B cell (primary cell): ENCODE measurements around the gene P2RY6. TPM values are rescaled to one million over a fixed set of nuclear protein-coding genes. Genes with fewer than 3 reads are reported as not detected.
A peak's percentile ranks its signal among the peaks of the same experiment; 100 is the strongest.

Experiments
- ATAC-seq: fragments of 200-7000 bp; cut with Tn5 transposase; one replicate; pipeline ENCODE4 v1.10.0; 2021; ENCODE audit warnings: low read depth, mild to moderate bottlenecking, moderate number of reproducible peaks, moderate library complexity
- CTCF ChIA-PET: fragments of 350-600 bp; sonication (Branson Sonifier 250); formaldehyde crosslinking; loops from one replicate; lab custom pipeline; 2021; ENCODE audit warnings: antibody characterized with exemption, inconsistent platforms; lab: Charles Lee
- POLR2A ChIA-PET: fragments of 350-600 bp; sonication (Branson Sonifier 250); formaldehyde crosslinking; loops from one replicate; lab custom pipeline; 2021; ENCODE audit warnings: antibody characterized with exemption; lab: Charles Lee
- DNase-seq: peaks from one replicate; pipeline ENCODE4 v3.0.0; 2013
- H2AFZ ChIP-seq: 2 replicates; pipeline ENCODE4 v1.6.1; 2012; ENCODE audit warnings: mild to moderate bottlenecking, low read depth, low read length; ENCODE audit not compliant: insufficient read depth, poor library complexity, severe bottlenecking
- H3K27ac ChIP-seq, 2 donors: 1 replicate in 1 of 2; 2 replicates in 1 of 2; pipeline ENCODE4 v1.5.1; 2012 to 2013; ENCODE audit warnings: low read length in 2 of 2, mild to moderate bottlenecking in 2 of 2, moderate library complexity in 1 of 2
- H3K27me3 ChIP-seq, 4 experiments: fragments of 200-600 bp in 1 of 4; sonication (generic) in 1 of 4; replicated peaks in 1 of 4; 1 replicate in 2 of 4; 2 replicates in 2 of 4; pipeline versions ENCODE4 v1.6.1 to v1.7.0; 2013 to 2016; ENCODE audit warnings: low read length in 3 of 4, mild to moderate bottlenecking in 2 of 4, mixed read lengths in 1 of 4, moderate library complexity in 1 of 4; ENCODE audit not compliant: insufficient read depth in 4 of 4, control insufficient read depth in 3 of 4; ENCODE audit errors: control extremely low read depth in 1 of 4
- H3K36me3 ChIP-seq, 2 experiments: replicated peaks in 1 of 2; 1 replicate in 1 of 2; 2 replicates in 1 of 2; pipeline versions ENCODE4 v1.6.1 to v1.7.1; 2013; ENCODE audit warnings: low read length in 1 of 2; ENCODE audit not compliant: insufficient read depth in 2 of 2, control insufficient read depth in 1 of 2; ENCODE audit errors: control extremely low read depth in 1 of 2, extremely low read depth in 1 of 2
- H3K4me1 ChIP-seq, 2 donors: fragments of 200-600 bp in 1 of 2; sonication (generic) in 1 of 2; 1 replicate in 1 of 2; 2 replicates in 1 of 2; pipeline versions ENCODE4 v1.5.1 to v1.6.1; 2013 to 2017; ENCODE audit warnings: low read length in 2 of 2; ENCODE audit not compliant: control insufficient read depth in 2 of 2, insufficient read depth in 2 of 2
- H3K4me2 ChIP-seq: replicated peaks from 2 replicates; pipeline ENCODE3; 2012; ENCODE audit warnings: mild to moderate bottlenecking, low read depth, low read length; ENCODE audit not compliant: poor library complexity, severe bottlenecking
- H3K4me3 ChIP-seq, 5 experiments: fragments of 200-600 bp in 1 of 5; sonication (generic) in 1 of 5; 1 replicate in 3 of 5; 2 replicates in 2 of 5; pipeline versions ENCODE4 v1.5.1 to v1.7.0; 2011 to 2016; ENCODE audit warnings: low read length in 4 of 5, mild to moderate bottlenecking in 4 of 5, low read depth in 2 of 5, control low read depth in 1 of 5, moderate library complexity in 1 of 5; ENCODE audit not compliant: insufficient read depth in 1 of 5; ENCODE audit errors: control extremely low read depth in 1 of 5, extremely low read depth in 1 of 5
- H3K79me2 ChIP-seq: fragments of 200-600 bp; sonication (generic); one replicate; pipeline ENCODE4 v1.6.0; 2016; ENCODE audit warnings: low read length; ENCODE audit not compliant: control insufficient read depth, insufficient read depth
- H3K9ac ChIP-seq: fragments of 200-600 bp; sonication (generic); 2 replicates; pipeline ENCODE4 v1.6.1; 2017; ENCODE audit warnings: mild to moderate bottlenecking, low read length, moderate library complexity
- H3K9me3 ChIP-seq, 3 donors: one replicate each; pipeline versions ENCODE4 v1.6.1 to v1.7.1; 2013; ENCODE audit warnings: low read length in 2 of 3; ENCODE audit not compliant: control insufficient read depth in 2 of 3, insufficient read depth in 1 of 3; ENCODE audit errors: control extremely low read depth in 1 of 3
- H4K20me1 ChIP-seq: 2 replicates; pipeline ENCODE4 v1.6.0; 2012; ENCODE audit warnings: mild to moderate bottlenecking, low read length; ENCODE audit not compliant: insufficient read depth, control insufficient read depth, poor library complexity, severe bottlenecking
- H3K27ac Mint-ChIP-seq: one replicate; pipeline ENCODE4 v1.8.0; 2021; ENCODE audit warnings: mixed read lengths
- H3K27me3 Mint-ChIP-seq: one replicate; pipeline ENCODE4 v1.8.0; 2021; ENCODE audit warnings: mixed read lengths
- H3K4me1 Mint-ChIP-seq: one replicate; pipeline ENCODE4 v1.8.0; 2021; ENCODE audit warnings: mixed read lengths
- H3K4me3 Mint-ChIP-seq: one replicate; pipeline ENCODE4 v1.8.0; 2021; ENCODE audit warnings: mixed read lengths
- H3K9me3 Mint-ChIP-seq: one replicate; pipeline ENCODE4 v1.8.0; 2022; ENCODE audit warnings: mixed read lengths; ENCODE audit not compliant: insufficient read depth
- EZH2 ChIP-seq: IDR thresholded peaks from 2 replicates; pipeline ENCODE4 v1.6.1; 2012; ENCODE audit warnings: borderline replicate concordance, low read depth, mild to moderate bottlenecking, moderate library complexity, low read length; ENCODE audit not compliant: insufficient read depth, poor library complexity, severe bottlenecking
- WGBS: methylation state at CpG from one replicate; pipeline ENCODE4 v1.1.5; 2013; ENCODE audit warnings: missing lambda C conversion rate; ENCODE audit not compliant: insufficient coverage; 5-methylcytosine and 5-hydroxymethylcytosine counted together
- intact Hi-C: fragments of 100-400 bp; cut with micrococcal nuclease; formaldehyde crosslinking; loops from one replicate; pipeline ENCODE4 v1.10.0; 2022
- polyA plus RNA-seq: library from polyadenylated mRNA; depleted of rRNA; stranded (reverse); fragments of >200 nt; gene quantifications from 2 replicates; pipeline ENCODE4 v1.2.3, GENCODE V29; 2012
- total RNA-seq, 2 donors: library from RNA; stranded (reverse); fragments of 120-200 nt in 1 of 2; gene quantifications; 1 replicate in 1 of 2; 2 replicates in 1 of 2; pipeline versions ENCODE4 v1.2.3 to v1.2.4, GENCODE V29; 2013 to 2022
- TF ChIP-seq, protein P1 (sequence below): fragments of 200-600 bp; IDR thresholded peaks from one replicate; pipeline ENCODE4 v1.8.0; 2022; ENCODE audit warnings: antibody characterized with exemption, mild to moderate bottlenecking

The P2RY6 gene
- total and polyA plus RNA-seq, 2 donors (not counting 1 experiment from before 2014, with no cell fraction given), result 0.25 TPM; not detected in 1

DNA sequence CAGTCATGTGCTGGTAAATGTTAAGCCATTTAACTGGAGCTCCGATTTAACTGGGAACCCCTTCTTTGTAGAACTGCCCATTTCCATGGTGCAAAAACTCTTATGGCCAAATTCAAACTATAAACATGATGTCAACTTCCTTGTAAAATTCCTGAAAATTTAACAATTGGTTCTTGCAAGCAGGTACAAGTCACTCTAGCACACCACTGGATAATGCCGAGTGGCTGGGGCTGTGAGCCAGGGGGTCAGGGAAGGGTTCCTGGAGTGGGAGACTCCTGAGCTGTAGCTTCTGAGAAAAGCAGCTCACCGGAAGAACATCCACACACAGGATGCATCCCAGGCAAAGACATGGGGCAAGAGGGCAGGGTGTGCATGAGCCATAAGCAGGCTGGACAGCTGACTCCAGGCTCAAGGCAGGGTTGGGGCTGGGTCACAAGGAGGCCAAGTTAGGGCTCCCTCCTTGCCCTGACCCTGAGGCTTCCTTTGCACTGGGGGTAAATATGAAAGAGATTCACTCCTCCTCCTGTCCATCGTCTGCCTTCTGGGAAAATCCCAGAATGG, 35.9 kb upstream of the P2RY6 start:
- H3K9me3 ChIP-seq, result no peaks in the 10 kb centered on the region
- WGBS, result 83% methylated on average over 1 of the region's 4 CpGs
- no peaks in the 10 kb centered on the region for H3K4me1 ChIP-seq
- DNase-seq (no peak), ATAC-seq (no peak)
- Mint-ChIP-seq H3K27me3 (no peaks in the 10 kb centered on the region), H3K9me3 (no peaks in the 10 kb centered on the region), H3K27ac (no peak overlapping the region), H3K4me3 (no peak overlapping the region), H3K4me1 (no peaks in the 10 kb centered on the region)
- no peak overlapping the region for H3K9ac ChIP-seq
- intact Hi-C loops, result no loop called here
- no peaks in the 10 kb centered on the region for H4K20me1 ChIP-seq
- H3K79me2 ChIP-seq, result no peaks in the 10 kb centered on the region
- H3K27ac ChIP-seq, result no peak overlapping the region
- no peaks in the 10 kb centered on the region for H3K36me3 ChIP-seq
- no peak overlapping the region for H3K4me2 ChIP-seq
- ChIA-PET POLR2A (interaction anchor here (0.6 kb wide), 1 partner anchor 9 kb away, joined by 3 read pairs; no protein-coding TSS in a partner anchor), CTCF (interaction anchor here (1.0 to 14.1 kb wide), 14 partner anchors 19 to 408 kb away, joined by 3 to 281 read pairs (median 5); no protein-coding TSS in a partner anchor)
- no peaks in the 10 kb centered on the region for H3K27me3 ChIP-seq
- TF ChIP-seq, protein P1, sequence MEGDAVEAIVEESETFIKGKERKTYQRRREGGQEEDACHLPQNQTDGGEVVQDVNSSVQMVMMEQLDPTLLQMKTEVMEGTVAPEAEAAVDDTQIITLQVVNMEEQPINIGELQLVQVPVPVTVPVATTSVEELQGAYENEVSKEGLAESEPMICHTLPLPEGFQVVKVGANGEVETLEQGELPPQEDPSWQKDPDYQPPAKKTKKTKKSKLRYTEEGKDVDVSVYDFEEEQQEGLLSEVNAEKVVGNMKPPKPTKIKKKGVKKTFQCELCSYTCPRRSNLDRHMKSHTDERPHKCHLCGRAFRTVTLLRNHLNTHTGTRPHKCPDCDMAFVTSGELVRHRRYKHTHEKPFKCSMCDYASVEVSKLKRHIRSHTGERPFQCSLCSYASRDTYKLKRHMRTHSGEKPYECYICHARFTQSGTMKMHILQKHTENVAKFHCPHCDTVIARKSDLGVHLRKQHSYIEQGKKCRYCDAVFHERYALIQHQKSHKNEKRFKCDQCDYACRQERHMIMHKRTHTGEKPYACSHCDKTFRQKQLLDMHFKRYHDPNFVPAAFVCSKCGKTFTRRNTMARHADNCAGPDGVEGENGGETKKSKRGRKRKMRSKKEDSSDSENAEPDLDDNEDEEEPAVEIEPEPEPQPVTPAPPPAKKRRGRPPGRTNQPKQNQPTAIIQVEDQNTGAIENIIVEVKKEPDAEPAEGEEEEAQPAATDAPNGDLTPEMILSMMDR, result no peak
- no peak for TF ChIP-seq EZH2
- H2AFZ ChIP-seq, result no peak overlapping the region
- no peak overlapping the region for H3K4me3 ChIP-seq

DNA sequence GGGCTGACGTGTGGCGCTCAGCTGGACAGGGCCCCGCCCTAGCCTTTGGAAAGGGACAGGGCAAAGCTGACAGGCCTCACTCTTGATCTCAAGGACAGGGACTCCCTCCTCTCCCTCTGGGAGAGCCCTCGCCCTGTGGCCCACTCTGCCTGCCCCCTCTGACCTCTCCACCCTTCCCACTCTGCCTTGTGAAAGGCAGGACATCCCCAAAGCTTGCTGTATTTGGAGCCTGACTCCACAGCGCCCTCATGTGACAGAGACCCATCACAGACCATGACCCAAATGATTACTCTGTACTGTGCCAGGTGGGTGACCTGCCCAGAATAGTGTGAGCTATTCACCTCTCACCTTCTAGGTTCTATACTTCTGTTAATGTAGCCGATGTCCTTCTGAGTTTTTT, 35.3 kb upstream of the P2RY6 start:
- Histone ChIP-seq H4K20me1 (no peaks in the 10 kb centered on the region), H3K4me2 (no peak overlapping the region), H3K36me3 (no peaks in the 10 kb centered on the region), H3K27me3 (no peaks in the 10 kb centered on the region), H3K4me1 (no peaks in the 10 kb centered on the region), H3K9ac (no peak overlapping the region), H2AFZ (no peak overlapping the region), H3K4me3 (no peak overlapping the region), H3K79me2 (no peaks in the 10 kb centered on the region), H3K27ac (no peak overlapping the region), H3K9me3 (no peaks in the 10 kb centered on the region)
- Mint-ChIP-seq H3K4me3 (no peak overlapping the region), H3K27me3 (no peaks in the 10 kb centered on the region), H3K4me1 (no peaks in the 10 kb centered on the region), H3K27ac (no peak overlapping the region), H3K9me3 (no peaks in the 10 kb centered on the region)
- POLR2A ChIA-PET, result interaction anchor here (0.6 kb wide), 2 partner anchors 8 to 322 kb away, joined by 3 to 6 read pairs; no protein-coding TSS in a partner anchor
- DNase-seq, result peak; percentile 50
- CTCF ChIA-PET, result interaction anchor here (0.5 to 14.1 kb wide), 17 partner anchors 9 to 465 kb away, joined by 3 to 281 read pairs (median 4); no protein-coding TSS in a partner anchor
- WGBS, result 60% methylated on average over 6 of the region's 6 CpGs
- ATAC-seq, result peak; percentile 54
- TF ChIP-seq EZH2, result no peak
- TF ChIP-seq, protein P1, result peak; percentile 51
- intact Hi-C loops, result loop anchor here (1.0 kb wide), 1 partner anchor 52 kb away; no protein-coding TSS in a partner anchor
